ENCODE results near the gene GNAT3.

The GNAT3 gene

DNA sequence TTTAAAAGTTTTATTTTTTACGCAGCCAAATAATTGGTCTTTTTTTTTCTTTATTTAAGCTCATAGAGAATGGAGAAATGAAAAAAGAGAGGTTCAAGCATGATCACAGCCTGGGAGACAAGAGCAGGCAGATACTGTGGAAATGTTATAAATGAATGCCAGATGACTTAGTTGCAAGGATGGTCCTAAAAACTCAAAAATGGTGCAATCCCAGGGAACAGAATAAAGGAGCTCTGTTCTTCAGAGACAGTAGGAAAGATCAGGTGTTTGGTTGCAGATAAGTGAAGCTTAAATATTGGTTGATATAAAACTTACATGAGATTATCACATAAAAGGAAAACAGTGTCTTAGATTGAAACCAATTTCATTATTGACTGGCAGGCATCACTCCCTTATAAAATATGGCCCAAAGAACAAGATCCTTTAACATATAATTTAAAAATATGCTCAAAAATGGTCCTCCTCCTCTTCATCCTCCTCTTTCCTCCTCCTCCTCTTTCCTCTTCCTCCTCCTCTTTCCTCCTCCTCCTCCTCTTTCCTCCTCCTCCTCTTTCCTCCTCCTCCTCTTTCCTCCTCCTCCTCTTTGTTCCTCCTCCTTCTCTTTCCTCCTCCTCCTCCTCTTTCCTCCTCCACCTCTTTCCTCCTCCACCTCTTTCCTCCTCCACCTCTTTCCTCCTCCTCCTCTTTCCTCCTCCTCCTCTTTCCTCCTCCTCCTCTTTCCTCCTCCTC lies 18.6 kb downstream of the GNAT3 start:
- H3K36me3 ChIP-seq (ENCODE audit: control insufficient read depth in 2 of 2, insufficient read depth in 1 of 2, low read length in 2 of 2) = no peaks in the 10 kb centered on the region
- no peak for TF ChIP-seq SCRT2 (tag by site-specific recombination; IDR thresholded peaks at IDR 0.05)
- TF ChIP-seq ZFP69B (tag by site-specific recombination; IDR thresholded peaks at IDR 0.05) = no peak
- TF ChIP-seq ZNF558 (tag by site-specific recombination; IDR thresholded peaks at IDR 0.05) = no peak
- no peak for TF ChIP-seq MZF1 (tag by site-specific recombination; IDR thresholded peaks at IDR 0.05; ENCODE audit: borderline replicate concordance)
- TF ChIP-seq ZFHX2 (tag by site-specific recombination; conservative IDR thresholded peaks at IDR 0.05) = 0 out of 2 replicates have a peak, but pooled peaks have one; percentile 25
- TF ChIP-seq, protein P1, sequence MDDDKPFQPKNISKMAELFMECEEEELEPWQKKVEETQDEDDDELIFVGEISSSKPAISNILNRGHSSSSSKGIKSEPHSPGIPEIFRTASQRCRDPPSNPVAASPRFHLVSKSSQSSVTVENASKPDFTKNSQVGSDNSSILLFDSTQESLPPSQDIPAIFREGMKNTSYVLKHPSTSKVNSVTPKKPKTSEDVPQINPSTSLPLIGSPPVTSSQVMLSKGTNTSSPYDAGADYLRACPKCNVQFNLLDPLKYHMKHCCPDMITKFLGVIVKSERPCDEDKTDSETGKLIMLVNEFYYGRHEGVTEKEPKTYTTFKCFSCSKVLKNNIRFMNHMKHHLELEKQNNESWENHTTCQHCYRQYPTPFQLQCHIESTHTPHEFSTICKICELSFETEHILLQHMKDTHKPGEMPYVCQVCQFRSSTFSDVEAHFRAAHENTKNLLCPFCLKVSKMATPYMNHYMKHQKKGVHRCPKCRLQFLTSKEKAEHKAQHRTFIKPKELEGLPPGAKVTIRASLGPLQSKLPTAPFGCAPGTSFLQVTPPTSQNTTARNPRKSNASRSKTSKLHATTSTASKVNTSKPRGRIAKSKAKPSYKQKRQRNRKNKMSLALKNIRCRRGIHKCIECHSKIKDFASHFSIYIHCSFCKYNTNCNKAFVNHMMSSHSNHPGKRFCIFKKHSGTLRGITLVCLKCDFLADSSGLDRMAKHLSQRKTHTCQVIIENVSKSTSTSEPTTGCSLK (tag by site-specific recombination; IDR thresholded peaks at IDR 0.05) = no peak
- TF ChIP-seq, protein P2, sequence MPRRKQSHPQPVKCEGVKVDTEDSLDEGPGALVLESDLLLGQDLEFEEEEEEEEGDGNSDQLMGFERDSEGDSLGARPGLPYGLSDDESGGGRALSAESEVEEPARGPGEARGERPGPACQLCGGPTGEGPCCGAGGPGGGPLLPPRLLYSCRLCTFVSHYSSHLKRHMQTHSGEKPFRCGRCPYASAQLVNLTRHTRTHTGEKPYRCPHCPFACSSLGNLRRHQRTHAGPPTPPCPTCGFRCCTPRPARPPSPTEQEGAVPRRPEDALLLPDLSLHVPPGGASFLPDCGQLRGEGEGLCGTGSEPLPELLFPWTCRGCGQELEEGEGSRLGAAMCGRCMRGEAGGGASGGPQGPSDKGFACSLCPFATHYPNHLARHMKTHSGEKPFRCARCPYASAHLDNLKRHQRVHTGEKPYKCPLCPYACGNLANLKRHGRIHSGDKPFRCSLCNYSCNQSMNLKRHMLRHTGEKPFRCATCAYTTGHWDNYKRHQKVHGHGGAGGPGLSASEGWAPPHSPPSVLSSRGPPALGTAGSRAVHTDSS (tag by site-specific recombination; IDR thresholded peaks at IDR 0.05) = peak; percentile 50; the same call in 1 of the 2 replicates
- TF ChIP-seq, protein P3, sequence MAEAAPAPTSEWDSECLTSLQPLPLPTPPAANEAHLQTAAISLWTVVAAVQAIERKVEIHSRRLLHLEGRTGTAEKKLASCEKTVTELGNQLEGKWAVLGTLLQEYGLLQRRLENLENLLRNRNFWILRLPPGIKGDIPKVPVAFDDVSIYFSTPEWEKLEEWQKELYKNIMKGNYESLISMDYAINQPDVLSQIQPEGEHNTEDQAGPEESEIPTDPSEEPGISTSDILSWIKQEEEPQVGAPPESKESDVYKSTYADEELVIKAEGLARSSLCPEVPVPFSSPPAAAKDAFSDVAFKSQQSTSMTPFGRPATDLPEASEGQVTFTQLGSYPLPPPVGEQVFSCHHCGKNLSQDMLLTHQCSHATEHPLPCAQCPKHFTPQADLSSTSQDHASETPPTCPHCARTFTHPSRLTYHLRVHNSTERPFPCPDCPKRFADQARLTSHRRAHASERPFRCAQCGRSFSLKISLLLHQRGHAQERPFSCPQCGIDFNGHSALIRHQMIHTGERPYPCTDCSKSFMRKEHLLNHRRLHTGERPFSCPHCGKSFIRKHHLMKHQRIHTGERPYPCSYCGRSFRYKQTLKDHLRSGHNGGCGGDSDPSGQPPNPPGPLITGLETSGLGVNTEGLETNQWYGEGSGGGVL (tag by site-specific recombination; IDR thresholded peaks at IDR 0.05) = no peak
- no peak for TF ChIP-seq ZNF37A (tag by site-specific recombination; IDR thresholded peaks at IDR 0.05)
- TF ChIP-seq, protein P4, sequence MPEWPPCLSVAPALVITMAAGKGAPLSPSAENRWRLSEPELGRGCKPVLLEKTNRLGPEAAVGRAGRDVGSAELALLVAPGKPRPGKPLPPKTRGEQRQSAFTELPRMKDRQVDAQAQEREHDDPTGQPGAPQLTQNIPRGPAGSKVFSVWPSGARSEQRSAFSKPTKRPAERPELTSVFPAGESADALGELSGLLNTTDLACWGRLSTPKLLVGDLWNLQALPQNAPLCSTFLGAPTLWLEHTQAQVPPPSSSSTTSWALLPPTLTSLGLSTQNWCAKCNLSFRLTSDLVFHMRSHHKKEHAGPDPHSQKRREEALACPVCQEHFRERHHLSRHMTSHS (tag by site-specific recombination; IDR thresholded peaks at IDR 0.05) = no peak
- TF ChIP-seq ZNF23 (tag by site-specific recombination; IDR thresholded peaks at IDR 0.05; ENCODE audit: borderline replicate concordance) = no peak
- ChIA-PET POLR2A (no interaction called here), CTCF (no interaction called here)
- no peak overlapping the region for H3K4me3 ChIP-seq (ENCODE audit: low read depth, low read length)
- H3K27ac ChIP-seq (ENCODE audit: extremely low read depth, low read depth, low read length) = no peak overlapping the region
- H3K9me3 ChIP-seq (ENCODE audit: control insufficient read depth, insufficient read depth, low read depth, low read length) = no peaks in the 10 kb centered on the region
- no peaks in the 10 kb centered on the region for H3K4me1 ChIP-seq (ENCODE audit: control insufficient read depth, insufficient read depth, low read length)

DNA sequence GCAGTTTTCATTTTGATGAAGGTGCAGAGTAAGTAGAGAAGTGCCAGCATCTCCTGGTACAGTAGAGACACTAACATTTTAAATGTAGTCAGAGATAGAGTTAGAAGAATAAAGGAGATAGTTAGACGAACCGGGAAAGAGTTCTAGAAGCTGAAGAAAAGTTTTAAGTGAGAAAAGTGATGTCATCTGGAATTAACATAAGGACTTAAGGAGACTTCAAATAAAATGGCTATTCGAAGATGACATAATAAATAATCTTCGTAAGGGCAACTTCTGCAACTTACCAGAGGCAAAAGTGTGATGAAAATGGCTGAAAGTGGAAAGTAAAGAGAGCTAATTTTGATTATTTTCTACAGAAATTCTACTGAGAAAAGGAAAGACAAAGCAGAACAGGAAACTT lies 20.4 kb downstream of the GNAT3 start:
- Histone ChIP-seq H3K9me3 (ENCODE audit: control insufficient read depth, insufficient read depth, low read depth, low read length) (no peaks in the 10 kb centered on the region), H3K27ac (ENCODE audit: extremely low read depth, low read depth, low read length) (no peak overlapping the region), H3K4me1 (ENCODE audit: control insufficient read depth, insufficient read depth, low read length) (no peaks in the 10 kb centered on the region), H3K36me3 (ENCODE audit: control insufficient read depth in 2 of 2, insufficient read depth in 1 of 2, low read length in 2 of 2) (no peaks in the 10 kb centered on the region), H3K4me3 (ENCODE audit: low read depth, low read length) (no peak overlapping the region)
- ChIA-PET CTCF (no interaction called here), POLR2A (no interaction called here)
- no peak for TF ChIP-seq ZNF670 (tag by site-specific recombination; IDR thresholded peaks at IDR 0.05; ENCODE audit: low read depth)
- no peak for TF ChIP-seq ZNF48 (tag by site-specific recombination; IDR thresholded peaks at IDR 0.05)
- TF ChIP-seq, protein P5, sequence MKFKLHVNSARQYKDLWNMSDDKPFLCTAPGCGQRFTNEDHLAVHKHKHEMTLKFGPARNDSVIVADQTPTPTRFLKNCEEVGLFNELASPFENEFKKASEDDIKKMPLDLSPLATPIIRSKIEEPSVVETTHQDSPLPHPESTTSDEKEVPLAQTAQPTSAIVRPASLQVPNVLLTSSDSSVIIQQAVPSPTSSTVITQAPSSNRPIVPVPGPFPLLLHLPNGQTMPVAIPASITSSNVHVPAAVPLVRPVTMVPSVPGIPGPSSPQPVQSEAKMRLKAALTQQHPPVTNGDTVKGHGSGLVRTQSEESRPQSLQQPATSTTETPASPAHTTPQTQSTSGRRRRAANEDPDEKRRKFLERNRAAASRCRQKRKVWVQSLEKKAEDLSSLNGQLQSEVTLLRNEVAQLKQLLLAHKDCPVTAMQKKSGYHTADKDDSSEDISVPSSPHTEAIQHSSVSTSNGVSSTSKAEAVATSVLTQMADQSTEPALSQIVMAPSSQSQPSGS (tag by site-specific recombination; IDR thresholded peaks at IDR 0.05; ENCODE audit: low read depth) = peak; percentile 65; the same call in 1 of the 2 replicates
- no peak for TF ChIP-seq ZNF830 (tag by site-specific recombination; IDR thresholded peaks at IDR 0.05; ENCODE audit: low read depth)
